ENCODE results near the gene RNF166. TPM values are rescaled to one million over a fixed set of nuclear protein-coding genes. Genes with fewer than 3 reads are reported as not detected.

Gene RNF166
- total and polyA plus RNA-seq, 2 of the 13 experiments (the other 11 are each of a cell fraction or from before 2014, with no cell fraction given) = 21.4 to 23.0 TPM

DNA sequence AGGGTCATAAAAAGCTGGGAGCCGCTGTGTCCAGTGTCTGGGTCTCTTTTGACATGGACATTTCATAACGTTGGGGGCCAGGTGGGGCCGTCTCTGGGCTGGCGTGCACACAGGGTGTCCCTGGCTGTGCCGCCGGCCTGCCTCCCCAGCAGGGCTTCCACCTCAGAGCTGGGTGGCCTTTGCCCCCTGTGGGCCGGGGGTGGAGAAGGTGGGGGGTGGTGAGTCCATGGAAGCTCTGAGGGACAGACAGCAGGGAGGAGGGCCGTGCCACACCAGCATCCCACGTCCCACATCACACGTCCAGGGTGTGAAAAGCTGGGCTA, 19.0 kb downstream of the RNF166 start (continued):
- TF ChIP-seq, protein P1, sequence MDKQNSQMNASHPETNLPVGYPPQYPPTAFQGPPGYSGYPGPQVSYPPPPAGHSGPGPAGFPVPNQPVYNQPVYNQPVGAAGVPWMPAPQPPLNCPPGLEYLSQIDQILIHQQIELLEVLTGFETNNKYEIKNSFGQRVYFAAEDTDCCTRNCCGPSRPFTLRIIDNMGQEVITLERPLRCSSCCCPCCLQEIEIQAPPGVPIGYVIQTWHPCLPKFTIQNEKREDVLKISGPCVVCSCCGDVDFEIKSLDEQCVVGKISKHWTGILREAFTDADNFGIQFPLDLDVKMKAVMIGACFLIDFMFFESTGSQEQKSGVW (CRISPR knock-in tag; IDR thresholded peaks at IDR 0.05; ENCODE audit: borderline replicate concordance) = no peak
- no peak for TF ChIP-seq SOX6 (IDR thresholded peaks at IDR 0.05)
- TF ChIP-seq SOX6 (CRISPR knock-in tag; IDR thresholded peaks at IDR 0.05) = no peak; the same call in 1 of the 2 replicates
- TF ChIP-seq, protein P2, sequence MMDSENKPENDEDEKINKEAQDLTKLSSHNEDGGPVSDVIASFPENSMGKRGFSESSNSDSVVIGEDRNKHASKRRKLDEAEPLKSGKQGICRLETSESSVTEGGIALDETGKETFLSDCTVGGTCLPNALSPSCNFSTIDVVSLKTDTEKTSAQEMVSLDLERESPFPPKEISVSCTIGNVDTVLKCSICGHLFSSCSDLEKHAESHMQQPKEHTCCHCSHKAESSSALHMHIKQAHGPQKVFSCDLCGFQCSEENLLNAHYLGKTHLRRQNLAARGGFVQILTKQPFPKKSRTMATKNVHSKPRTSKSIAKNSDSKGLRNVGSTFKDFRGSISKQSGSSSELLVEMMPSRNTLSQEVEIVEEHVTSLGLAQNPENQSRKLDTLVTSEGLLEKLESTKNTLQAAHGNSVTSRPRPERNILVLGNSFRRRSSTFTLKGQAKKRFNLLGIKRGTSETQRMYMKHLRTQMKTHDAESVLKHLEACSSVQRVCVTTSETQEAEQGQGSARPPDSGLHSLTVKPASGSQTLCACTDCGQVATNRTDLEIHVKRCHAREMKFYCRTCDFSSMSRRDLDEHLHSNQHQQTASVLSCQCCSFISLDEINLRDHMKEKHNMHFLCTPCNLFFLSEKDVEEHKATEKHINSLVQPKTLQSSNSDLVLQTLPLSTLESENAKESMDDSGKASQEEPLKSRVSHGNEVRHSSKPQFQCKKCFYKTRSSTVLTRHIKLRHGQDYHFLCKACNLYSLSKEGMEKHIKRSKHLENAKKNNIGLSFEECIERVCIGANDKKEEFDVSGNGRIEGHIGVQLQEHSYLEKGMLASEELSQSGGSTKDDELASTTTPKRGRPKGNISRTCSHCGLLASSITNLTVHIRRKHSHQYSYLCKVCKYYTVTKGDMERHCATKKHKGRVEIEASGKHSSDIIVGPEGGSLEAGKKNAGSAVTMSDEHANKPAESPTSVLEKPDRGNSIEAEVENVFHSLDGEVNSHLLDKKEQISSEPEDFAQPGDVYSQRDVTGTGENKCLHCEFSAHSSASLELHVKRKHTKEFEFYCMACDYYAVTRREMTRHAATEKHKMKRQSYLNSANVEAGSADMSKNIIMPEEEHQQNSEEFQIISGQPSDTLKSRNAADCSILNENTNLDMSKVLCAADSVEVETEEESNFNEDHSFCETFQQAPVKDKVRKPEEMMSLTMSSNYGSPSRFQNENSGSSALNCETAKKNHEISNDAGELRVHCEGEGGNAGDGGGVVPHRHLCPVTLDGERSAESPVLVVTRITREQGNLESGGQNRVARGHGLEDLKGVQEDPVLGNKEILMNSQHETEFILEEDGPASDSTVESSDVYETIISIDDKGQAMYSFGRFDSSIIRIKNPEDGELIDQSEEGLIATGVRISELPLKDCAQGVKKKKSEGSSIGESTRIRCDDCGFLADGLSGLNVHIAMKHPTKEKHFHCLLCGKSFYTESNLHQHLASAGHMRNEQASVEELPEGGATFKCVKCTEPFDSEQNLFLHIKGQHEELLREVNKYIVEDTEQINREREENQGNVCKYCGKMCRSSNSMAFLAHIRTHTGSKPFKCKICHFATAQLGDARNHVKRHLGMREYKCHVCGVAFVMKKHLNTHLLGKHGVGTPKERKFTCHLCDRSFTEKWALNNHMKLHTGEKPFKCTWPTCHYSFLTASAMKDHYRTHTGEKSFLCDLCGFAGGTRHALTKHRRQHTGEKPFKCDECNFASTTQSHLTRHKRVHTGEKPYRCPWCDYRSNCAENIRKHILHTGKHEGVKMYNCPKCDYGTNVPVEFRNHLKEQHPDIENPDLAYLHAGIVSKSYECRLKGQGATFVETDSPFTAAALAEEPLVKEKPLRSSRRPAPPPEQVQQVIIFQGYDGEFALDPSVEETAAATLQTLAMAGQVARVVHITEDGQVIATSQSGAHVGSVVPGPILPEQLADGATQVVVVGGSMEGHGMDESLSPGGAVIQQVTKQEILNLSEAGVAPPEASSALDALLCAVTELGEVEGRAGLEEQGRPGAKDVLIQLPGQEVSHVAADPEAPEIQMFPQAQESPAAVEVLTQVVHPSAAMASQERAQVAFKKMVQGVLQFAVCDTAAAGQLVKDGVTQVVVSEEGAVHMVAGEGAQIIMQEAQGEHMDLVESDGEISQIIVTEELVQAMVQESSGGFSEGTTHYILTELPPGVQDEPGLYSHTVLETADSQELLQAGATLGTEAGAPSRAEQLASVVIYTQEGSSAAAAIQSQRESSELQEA (CRISPR knock-in tag; IDR thresholded peaks at IDR 0.05; ENCODE audit: not compliant biosample characterization) = no peak
- TF ChIP-seq, protein P3, sequence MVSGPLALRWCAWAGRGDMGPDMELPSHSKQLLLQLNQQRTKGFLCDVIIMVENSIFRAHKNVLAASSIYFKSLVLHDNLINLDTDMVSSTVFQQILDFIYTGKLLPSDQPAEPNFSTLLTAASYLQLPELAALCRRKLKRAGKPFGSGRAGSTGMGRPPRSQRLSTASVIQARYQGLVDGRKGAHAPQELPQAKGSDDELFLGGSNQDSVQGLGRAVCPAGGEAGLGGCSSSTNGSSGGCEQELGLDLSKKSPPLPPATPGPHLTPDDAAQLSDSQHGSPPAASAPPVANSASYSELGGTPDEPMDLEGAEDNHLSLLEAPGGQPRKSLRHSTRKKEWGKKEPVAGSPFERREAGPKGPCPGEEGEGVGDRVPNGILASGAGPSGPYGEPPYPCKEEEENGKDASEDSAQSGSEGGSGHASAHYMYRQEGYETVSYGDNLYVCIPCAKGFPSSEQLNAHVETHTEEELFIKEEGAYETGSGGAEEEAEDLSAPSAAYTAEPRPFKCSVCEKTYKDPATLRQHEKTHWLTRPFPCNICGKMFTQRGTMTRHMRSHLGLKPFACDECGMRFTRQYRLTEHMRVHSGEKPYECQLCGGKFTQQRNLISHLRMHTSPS (CRISPR knock-in tag; IDR thresholded peaks at IDR 0.05; ENCODE audit: low read depth) = no peak
- TF ChIP-seq ZNF713 (CRISPR knock-in tag; IDR thresholded peaks at IDR 0.05) = no peak
- TF ChIP-seq, protein P4, sequence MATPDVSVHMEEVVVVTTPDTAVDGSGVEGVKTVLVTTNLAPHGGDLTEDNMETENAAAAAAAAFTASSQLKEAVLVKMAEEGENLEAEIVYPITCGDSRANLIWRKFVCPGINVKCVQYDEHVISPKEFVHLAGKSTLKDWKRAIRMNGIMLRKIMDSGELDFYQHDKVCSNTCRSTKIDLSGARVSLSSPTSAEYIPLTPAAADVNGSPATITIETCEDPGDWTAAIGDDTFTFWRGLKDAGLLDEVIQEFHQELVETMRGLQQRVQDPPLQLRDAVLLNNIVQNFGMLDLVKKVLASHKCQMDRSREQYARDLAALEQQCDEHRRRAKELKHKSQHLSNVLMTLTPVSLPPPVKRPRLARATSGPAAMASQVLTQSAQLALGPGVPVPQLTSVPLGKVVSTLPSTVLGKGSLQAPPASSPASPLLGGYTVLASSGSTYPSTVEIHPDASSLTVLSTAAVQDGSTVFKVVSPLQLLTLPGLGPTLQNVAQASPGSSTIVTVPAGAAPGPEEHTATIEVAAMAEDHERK (CRISPR knock-in tag; IDR thresholded peaks at IDR 0.05; ENCODE audit: low read depth) = no peak
- TF ChIP-seq ZNF775 (CRISPR knock-in tag; IDR thresholded peaks at IDR 0.05; ENCODE audit: borderline replicate concordance) = no peak
- TF ChIP-seq, protein P5, sequence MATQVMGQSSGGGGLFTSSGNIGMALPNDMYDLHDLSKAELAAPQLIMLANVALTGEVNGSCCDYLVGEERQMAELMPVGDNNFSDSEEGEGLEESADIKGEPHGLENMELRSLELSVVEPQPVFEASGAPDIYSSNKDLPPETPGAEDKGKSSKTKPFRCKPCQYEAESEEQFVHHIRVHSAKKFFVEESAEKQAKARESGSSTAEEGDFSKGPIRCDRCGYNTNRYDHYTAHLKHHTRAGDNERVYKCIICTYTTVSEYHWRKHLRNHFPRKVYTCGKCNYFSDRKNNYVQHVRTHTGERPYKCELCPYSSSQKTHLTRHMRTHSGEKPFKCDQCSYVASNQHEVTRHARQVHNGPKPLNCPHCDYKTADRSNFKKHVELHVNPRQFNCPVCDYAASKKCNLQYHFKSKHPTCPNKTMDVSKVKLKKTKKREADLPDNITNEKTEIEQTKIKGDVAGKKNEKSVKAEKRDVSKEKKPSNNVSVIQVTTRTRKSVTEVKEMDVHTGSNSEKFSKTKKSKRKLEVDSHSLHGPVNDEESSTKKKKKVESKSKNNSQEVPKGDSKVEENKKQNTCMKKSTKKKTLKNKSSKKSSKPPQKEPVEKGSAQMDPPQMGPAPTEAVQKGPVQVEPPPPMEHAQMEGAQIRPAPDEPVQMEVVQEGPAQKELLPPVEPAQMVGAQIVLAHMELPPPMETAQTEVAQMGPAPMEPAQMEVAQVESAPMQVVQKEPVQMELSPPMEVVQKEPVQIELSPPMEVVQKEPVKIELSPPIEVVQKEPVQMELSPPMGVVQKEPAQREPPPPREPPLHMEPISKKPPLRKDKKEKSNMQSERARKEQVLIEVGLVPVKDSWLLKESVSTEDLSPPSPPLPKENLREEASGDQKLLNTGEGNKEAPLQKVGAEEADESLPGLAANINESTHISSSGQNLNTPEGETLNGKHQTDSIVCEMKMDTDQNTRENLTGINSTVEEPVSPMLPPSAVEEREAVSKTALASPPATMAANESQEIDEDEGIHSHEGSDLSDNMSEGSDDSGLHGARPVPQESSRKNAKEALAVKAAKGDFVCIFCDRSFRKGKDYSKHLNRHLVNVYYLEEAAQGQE (IDR thresholded peaks at IDR 0.05; ENCODE audit: borderline replicate concordance in 1 of 2, low read depth in 1 of 2, low read length in 2 of 2) = no peak
- TF ChIP-seq NR3C1 (CRISPR knock-in tag; IDR thresholded peaks at IDR 0.05) = no peak
- TF ChIP-seq ZNF75D (CRISPR knock-in tag; IDR thresholded peaks at IDR 0.05; ENCODE audit: borderline replicate concordance) = no peak
- no peak for TF ChIP-seq RFX3 (CRISPR knock-in tag; IDR thresholded peaks at IDR 0.05)
- TF ChIP-seq SIN3A (IDR thresholded peaks at IDR 0.05; ENCODE audit: borderline replicate concordance, low read depth, low read length) = peak; percentile 59; the same call in 1 of the 2 replicates
